HG02759 (cell line): ENCODE measurements around the gene RBM26.
"Not testable (repeated sequence)": the region's sequence is repeated elsewhere in the genome, so short reads cannot be mapped to it uniquely, and the experiment has no call there.

Source experiments
- ATAC-seq: cut with Tn5 transposase; IDR thresholded peaks from one replicate; pipeline ENCODE4 v1.9.1; 2021; ENCODE audit warnings: mild to moderate bottlenecking, moderate library complexity; ENCODE audit not compliant: unreplicated experiment

The RBM26 gene

DNA sequence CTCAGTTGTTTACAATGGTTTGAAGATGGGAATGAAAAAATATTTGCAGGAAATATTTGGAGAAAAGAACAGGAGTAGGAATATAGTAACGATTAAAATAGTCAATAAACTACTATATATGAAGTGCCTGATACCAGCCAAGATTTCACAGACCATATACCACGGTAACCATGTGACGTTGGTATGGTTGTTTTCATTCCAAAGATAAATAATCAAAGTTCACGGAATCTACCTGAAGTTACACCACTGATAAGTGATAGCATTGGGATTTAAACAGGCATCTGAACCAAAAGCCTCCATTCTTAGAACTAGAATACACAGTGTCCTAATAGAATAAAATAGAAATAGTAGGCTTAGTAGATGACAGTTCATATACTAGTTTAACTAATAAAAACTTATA lies 123.5 kb downstream of the RBM26 start:
- no peak for ATAC-seq

- no peak for ATAC-seq
Measured at GRCh38 chr13:79281339-79281747, 124.7 kb downstream of the RBM26 start.

- not testable (repeated sequence) for ATAC-seq
Measured at GRCh38 chr13:79279735-79280134, 126.3 kb downstream of the RBM26 start.

GRCh38 chr13:79273045-79273444 lies 133.0 kb downstream of the RBM26 start:
- no peak for ATAC-seq

DNA sequence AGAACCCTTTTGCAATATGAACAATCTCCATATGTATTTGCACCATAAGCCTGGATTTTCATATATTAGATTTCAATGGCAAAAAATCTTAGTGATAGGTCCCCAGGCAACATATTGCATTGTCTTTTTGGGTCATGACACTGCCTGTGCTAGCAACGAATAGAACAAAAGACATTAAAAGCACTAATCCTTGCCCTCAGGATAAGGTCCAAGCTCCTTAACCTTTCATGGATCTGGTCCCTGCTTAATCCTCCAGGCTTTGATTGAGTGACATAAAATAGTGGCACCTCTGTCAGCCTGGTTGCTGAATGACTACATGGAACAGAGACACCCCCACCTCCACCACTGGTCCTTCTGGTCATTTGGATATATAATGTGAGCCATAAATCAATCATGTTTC lies 134.4 kb downstream of the RBM26 start:
- no peak for ATAC-seq

- no peak for ATAC-seq
Measured at GRCh38 chr13:79270859-79271258, 135.2 kb downstream of the RBM26 start.
